NCI-H446 treated with DMSO at 0.1 percent for 48 hours (cell line): ENCODE results near the gene INO80E.

Experiments used
- DNase-seq: peaks from one replicate; lab custom pipeline; 2025; lab: John Stamatoyannopoulos, UW

INO80E gene

DNA sequence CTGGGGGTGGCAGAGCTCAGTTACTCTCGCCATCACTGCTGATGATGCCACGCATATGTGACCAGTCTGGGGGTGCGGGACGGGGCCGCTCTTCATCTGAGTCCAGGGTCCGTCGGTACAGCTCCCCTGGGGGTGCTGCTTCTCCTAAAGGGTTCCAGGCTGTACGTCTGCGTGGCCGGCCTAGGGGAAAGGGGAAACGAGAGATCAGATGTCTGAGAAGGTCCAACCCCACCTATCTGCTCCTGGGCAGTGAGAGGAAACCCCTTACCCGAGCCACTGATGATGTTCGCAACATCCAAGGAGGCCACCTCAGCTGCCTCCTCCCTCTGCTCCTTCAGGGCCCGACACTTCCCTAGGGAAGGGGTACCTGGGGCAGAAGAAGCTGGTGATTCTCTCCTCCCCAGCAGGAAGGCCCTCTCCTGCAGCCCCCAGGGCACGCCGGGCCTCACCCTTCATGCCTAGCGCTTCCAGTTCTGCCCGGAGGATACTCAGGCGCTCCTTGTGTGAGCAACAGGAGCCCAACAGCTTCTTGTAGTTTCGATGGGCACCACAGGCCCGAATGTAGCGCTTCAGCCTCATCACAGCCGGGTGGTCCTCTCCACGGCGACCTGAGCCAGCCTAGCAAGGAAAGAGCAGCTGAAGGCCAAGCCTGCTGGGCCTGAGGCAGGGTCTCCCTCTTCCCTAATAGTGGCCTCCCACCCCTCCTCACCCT, 2.7 kb upstream of the INO80E start:
- DNase-seq = no peak

DNA sequence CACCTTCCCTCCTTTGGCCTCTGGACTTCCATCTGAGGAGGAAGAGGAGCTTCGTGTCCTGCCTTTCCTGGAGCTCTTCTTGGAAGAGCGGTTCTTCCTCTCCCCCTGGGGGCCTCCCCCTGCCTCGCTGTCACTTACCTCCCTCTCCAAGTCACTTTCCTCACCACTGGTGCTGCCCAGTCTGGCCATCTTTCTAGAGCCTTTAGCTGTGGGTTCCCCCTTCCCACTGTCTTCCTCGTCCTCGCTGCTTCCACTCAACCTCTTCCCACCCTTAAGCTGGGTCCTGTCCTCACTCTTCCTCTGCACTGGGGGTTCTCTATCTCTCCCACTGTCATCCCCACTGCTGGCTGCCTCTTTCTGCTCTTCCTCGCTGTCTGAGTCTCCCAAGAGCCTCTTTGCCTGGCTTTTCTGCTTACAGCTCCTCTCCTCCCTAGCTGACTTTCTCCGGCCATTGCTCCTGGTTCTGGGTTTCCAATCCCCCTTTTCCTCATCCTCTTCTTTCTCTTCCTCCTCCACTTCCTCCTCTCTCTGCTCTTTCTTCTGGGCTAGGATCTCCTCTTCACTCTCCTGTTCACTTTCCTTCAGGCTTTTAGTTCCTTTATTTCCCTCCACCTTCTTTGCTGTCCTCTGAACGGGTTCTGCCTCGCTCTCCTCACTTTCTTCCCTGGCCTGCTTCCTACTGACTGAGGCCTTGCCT, 2.0 kb upstream of the INO80E start:
- no peak for DNase-seq

DNA sequence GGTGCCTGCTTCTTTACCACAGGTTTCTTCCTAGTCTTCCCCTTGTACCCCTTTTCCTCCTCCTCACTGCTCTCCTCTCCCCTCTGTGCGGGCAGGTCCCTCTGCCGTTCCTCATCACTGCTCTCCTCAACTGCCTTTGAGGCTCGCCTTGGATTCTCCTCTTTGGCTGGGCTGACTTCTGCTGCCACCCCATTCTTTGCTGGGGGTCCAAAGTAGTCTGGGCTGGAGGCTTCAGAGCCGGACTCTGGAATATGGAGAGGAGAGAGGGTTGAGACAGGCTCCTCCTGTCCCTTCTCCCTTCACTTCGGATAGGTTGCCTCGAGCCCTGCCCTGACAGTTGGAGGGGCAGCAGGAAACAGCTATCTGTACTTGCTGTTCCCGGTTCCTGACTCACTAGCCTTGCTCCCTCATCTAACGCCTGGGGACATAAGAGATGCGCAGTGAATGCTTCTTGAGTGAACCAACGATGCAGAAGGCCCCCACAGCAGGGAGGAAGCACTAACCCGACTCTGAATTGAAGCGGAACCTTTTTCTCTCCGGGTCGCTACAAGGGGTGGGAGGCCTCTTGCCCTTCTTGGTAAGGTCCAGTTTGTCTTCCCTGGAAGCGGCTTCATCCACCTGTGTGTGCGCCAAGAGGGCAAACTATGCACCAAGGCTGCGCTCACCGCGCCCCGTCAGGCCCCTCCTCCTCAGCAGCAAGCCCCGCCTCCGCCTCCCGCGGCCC, 1.3 kb upstream of the INO80E start:
- no peak for DNase-seq

DNA sequence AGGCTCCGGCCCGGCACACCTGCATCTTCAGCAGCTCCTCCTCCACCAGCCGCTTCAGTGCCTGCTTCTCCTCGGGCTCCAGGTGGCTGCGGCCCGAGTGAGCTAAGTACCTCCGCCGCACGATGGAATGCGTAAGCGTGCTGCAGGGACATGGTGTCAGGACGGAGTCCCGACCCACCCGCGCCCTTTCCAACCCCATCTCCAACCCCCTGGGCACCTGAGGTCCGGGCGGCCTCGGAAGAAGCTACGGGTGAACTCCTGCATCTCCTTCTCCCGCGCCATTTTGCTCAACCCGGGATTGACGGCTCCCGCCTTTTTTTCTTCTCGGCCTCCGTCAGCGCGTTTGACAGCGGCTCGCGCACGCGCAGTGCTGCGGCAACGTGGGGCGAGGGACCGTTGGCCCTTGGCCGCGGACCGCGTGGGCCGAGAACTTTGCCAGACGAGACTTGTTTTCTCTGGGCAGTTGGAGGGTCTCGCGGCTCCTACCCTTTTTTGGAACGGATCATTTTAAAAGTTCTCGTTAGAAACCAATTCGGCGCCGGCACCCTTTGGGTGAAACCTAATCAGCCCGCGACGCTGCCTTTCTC, 624 bp upstream of the INO80E start, which contains the start of gene HIRIP3:
Gene HIRIP3 (minus strand): TSS at position 294 of the 587 bp plus-strand sequence. CDS start 12 bp downstream, at position 282.
- DNase-seq = peak; percentile 76

DNA sequence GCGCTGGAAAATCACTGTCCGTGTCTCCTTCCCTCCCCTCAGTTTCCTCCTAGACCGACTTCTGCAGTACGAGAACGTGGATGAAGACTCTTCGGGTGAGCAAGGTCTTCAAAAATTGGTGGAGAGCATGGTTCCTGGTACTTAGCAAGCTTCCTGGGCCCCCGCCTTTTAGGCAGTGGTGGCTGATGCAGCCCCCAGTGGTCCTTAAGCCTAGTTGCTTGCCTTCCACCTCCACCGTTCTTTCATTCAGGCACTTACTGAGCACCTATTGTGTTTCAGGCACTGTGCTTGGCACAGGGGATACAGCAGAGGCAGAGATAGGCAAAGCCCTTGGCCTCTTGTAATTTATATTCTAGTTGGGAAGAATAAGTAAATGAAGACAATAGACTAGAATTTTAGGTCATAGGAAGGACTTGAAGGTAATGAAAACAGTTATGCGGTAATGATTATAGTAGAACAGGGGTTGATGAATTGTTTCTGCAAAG, 767 bp downstream of the INO80E start:
- DNase-seq = no peak

DNA sequence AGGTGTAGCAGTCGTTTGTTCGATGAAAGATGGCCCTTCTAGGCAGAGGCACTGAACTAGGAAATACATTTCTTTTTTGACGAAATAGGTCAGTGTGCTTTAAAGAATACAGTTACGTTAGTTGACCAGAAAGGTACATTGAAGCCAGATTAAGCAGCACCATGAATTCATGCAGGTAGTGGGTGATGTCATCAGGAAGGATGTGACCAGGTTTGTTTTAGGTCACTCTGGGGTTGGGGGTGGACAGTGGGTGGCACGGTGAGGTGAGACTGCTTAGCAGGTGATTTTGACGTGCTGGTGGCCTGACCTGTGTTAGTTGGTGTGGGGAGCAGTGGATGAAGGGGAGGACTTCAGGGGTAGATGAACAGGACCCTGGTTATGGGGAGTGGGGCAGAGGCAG, 3.6 kb downstream of the INO80E start:
- no peak for DNase-seq

DNA sequence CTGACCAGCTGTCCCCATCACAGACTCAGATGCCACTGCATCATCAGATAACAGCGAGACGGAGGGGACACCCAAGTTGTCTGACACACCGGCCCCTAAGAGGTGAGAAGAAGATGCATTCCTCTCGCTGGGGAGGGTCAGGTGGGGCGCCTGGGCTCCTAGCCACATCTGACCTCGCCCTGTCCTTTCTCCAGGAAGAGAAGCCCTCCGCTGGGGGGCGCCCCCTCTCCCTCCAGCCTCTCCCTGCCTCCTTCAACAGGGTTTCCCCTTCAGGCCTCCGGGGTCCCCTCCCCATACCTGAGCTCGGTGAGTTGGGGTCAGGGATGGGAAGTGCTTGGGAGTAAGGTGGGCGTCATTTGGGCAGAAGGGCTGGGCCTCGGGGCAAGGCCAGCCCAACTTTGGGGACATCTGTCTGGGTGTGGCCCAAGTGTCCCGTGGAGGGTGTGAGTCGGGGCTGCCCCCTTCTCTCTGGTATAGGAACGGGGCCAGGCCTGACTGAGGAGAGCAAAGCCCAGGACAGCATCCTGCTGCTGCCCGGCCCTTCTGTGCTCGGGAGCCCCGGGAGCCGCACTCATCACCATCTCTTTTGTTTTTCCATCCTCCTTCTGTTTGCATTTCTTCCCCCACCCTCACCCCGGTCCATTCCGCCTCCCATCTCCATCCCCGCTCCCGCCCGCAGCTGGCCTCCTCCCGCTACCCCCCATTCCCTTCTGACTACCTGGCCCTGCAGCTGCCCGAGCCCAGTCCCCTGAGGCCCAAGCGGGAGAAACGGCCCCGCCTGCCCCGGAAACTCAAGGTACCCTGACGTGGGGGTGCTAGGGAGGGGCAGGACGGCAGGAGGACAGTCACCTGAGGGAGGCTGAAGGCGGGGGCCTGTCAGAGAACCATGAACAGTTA, 4.9 kb downstream of the INO80E start:
- no peak for DNase-seq

DNA sequence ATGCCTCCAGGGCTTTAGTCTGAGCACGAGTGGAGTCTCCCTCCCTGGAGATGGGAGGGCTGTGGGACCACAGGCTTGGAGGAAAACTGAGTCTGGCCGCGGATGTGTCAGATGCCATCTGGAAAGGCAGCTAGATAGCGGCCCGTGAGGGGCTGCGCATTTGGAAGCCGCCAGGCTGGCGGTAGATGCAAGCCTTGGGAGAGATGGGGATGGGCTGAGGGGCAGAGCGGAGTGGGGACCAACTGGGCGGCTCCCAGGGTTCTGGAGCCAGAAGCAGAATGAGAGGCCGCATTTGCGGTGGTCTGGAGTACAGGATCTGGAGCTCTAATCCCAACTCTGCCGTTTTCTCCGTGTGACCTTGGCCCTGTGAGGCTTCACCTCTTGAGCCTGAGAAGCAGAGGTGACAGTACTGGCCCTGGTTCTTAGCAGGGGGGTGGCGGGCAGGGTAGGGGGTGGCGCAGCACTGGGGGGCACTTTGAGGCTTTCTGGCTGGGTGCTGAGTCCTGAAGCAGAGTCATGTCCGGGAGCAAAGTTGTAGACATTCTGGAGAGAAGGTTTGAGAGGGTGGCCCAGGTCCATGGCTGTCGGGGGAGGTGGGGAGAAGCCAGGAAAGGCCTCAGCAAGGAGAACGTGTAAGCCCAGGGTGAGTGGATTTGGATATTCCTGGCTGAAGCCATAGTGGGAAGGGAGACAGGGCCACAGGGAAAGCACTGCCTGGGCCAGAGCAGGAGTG, 6.7 kb downstream of the INO80E start:
- DNase-seq = no peak

DNA sequence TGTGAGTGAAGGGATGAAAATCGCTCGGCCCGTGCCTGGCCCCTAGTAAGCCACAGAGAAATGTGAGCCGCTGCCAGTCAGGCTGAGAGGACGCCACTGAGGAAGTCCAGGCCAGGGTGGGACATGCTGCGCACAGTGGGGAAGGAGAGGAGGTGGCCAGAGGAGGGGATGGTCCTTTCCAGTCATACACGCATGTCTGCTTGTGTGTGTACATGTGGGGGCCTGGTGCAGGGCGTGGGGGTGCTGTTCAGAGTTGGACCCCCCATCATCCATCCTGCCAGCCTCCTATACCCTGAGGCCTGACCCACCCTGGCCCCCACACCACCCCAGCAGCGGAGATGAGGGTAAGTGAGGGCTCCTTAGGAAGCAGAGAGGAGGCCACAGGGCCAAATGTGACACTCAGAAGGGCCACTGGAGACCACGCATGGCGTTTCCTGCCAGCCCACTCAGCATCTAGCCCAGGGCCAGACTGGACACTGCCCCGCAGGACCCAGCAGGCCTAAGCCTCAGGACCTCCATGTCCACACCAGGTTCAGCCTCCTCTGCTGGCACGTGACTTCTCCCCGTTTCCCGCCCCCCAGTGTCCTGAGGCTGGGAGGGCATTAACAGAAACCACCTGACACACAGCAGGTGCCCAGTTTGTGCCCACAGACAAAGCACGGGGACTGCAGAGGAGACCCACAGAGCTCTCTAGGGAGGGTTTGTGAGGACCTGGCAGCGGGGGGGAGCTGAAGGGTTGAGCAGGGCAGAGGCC, 7.8 kb downstream of the INO80E start:
- no peak for DNase-seq

DNA sequence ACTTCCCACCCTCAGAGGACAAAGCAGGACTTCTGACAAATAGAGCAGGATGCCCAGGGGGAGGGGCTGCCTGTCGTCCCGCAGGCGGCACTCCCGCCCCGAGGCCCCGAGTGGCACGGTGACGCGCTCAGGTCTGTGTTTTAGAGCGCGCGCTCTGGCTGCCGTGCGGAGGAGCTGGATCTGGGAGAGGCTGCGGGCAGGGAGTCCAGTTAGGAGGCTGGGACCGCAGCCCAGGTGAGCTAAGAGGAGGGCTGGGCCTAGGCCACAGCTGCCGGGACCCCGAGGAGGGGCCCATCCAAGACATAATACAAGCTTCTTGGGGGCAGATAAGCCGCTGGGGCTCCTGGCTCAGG, 8.4 kb downstream of the INO80E start:
- no peak for DNase-seq

DNA sequence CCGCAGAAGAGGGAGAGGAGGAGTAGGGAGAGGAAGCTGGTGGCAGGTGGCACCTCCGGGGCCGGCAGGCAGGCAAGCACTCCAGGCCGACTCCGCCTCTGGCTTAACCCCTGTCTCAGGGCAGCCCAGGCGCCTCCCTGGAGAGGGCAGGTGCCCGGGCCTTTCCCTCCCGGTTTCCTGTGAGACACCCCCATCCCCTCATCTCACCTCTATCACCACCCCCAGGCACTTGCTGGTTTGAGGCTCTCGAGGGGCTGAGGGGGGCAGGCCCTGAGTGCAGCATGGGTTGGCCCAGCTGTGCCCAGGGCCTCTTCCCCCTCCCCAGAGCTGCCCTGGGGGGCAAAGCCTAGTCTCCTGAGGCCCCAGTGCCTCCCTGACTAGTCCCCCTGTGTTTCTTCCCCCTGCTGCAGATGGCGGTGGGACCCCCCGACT, 8.8 kb downstream of the INO80E start:
- DNase-seq = no peak

DNA sequence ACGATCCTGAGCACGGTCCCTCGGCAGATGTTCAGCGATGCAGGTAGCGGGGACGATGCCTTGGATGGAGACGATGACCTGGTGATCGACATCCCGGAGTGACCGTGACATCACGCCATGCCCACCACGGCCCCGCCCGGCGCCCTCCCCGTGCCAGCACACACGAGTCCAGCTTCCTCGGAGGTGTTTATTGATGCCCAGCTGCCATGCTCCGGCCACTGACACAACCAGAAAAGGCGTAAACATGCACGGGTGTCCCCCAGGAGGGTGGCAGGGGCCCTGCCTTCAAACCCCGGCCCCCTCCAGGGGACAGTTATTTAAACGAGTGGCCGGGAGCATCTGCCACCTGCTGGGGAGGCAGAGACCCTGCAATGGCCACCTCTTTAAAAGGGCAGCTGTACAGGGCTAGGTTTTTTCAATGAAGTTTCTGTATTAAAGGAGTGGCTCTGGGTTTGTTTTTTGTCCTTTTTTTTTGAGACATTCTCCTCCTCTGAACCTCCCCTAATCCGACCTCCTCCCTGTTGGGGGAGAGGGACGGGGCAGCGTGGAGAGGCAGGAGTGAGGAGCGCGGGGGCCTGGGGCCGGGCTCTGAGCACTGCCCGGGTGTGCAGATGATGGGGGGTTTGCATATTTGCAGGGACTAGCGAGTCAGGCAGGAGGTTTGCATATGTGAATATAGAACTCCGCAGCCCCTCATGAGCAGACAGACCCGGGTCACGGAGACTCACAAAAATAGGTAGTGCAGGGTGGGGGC, 9.5 kb downstream of the INO80E start:
- no peak for DNase-seq

DNA sequence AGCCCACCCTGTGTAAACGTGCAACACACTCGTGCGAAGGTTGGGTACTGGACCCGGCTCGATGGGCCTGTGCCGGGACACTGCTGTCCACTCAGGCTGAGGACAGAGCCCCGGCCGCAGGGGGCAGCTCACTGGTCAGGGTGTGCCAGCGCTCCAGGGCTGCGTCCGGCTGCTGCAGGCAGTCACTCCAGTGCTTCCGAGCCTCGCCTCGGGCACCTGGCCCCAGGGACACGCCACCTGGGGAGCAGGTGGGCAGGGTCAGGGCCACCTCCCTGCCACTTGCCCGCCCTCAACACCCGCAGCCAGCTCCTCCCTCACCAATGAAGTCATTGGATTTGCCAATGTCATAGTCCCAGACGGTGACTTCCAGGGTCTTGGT, 10.0 kb downstream of the INO80E start:
- DNase-seq = no peak

DNA sequence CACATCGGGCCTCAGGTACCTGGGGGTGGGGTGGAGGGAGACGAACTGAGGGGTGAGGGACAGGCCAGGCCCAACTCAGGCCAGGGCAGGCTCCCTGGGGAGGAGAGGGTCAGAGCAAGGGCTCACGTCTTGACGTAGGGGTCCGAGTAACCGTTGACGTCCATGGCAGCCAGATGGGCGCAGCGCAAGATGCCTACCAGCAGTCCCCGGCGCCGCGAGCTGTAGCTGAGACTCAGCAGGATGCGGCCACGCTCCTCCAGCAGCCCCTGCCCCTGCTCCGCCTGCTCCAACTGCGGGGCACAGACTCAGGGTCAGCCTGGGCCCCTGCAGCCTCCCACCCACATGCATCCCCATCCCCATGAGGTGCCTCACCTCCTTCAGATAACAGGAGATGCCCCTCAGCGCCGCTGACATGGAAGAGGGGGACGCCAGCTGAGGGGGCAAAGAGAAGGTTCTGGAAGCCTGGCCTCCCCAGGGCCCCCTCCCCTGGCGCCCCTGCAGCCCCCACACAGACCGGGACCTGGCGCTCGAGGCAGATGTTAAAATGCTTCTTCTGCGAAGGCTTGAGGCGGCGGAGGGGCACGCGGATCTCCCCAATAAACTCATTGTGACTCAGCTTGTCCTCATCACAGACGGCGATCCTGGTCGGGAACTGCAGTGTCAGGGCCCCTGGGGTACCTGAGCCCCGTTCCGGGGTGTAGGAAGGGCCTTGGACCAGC, 10.8 kb downstream of the INO80E start:
- no peak for DNase-seq

DNA sequence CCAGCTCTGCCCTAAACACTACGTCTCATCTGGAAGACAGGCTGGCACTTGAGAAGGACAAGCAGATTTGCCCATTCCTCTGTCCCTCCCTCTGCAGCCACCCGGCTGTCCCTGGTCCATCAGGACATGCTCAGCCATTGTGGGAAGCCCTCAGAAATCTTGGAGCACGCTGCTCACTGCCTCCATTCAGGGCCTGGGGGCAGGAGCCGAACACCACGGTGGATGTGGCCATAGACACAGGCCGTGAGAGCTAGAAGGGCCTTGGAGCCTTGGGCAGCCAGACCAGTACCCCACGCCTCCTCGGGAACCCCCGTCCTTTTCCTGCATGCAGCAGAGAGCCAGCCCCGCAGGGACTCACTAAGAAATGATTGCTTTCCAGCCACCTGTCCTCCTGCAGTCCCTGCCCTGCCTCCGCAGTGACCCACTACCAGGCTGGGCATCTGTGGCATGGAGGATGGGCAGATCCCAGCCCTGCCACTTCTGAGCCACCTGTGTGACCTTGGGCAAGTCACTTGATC, 11.4 kb downstream of the INO80E start:
- no peak for DNase-seq

DNA sequence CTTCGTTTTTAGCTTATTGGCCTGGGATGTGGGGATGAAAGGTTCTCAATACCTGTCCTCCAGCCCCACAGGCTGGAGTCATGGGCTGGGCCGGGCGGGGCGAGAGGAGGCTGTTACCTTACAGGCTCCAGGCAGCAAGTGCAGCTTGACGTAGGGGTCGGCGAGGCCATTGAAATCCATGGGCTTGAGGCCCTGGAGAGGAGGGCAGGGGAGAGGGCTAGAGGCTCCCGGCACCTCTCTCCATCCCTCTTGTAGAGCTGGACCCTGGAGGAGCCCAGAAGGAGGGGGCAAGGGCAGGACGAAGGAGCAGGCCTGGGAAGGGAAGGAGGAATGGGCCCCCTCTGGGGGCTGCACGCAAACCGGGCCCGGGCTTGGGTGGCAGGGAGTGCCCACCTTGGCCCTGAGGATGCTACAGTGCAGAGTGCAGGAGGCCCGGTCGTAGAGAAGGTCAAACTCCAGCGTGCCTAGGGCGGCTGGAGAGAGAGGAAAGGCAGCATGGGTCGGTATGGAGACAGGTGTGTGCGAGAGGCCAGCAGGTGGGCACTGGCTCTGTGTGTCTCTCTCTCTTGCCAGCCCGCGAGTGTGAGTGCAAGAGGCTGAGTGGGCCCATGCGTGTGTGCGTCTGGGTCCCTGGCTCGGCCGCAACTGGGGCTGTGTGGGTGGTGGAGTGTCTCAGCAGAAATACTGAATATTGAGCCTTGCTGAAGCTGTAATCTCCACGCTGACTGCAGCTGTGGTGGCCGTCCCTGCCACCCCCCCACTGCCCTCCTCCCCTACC, 13.2 kb downstream of the INO80E start:
- DNase-seq = no peak

DNA sequence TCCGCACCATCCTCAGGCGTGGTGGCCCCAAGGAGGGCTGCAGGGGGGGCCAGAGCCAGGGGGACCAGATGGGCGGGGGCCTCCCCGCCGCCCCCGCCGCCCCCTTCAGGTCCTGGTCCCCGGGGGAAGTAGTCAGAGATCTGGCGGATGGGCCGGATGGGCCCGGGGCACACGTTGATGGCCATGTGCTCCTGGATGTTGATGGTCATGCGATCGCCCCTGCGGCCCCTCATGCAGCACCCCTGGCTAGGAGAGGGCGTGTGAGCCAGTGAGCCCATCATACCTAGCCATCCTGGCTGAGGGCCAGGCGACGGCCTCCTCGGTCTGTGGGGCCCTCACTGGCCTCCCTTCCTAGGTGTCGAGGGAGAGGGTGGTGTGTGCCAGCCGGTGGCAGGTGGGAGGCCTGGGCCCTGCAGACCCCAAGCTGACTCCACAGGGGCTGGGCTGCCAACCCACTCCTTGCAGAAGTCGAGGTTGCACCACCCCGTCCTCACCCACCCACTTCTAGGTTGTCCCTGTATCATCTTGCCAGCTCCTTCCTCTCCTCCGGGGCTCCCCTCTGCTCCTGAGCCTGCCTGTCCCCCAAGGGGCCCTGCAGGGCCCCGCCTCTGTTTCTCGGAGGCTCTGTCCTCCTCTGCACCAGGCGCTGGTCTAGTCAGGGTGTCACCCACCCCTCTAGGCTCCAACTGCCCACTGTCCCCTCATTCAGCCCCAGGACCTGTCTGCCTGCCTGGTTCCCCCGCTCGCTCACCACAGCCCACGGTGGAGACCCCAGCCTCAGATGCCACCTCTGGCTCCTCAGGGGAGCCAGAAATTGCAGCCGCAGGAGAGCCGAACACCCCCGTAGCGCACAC, 14.2 kb downstream of the INO80E start:
- DNase-seq = no peak
